Endodermal cell (in vitro differentiated cells): Measurements from ENCODE around the gene RNF4. TPM values are rescaled to one million over a fixed set of nuclear protein-coding genes. Genes with fewer than 3 reads are reported as not detected.

ENCODE experiments used
- DNase-seq: peaks from one replicate; pipeline ENCODE4 v3.0.0-alpha.2; 2017
- H3K27ac ChIP-seq: 2 replicates; pipeline ENCODE4 v1.5.1; 2013; ENCODE audit warnings: mild to moderate bottlenecking, low read depth, low read length, moderate library complexity
- H3K27me3 ChIP-seq: 2 replicates; pipeline ENCODE4 v1.6.1; 2013; ENCODE audit warnings: mild to moderate bottlenecking, low read length, moderate library complexity; ENCODE audit not compliant: insufficient read depth, control insufficient read depth, poor library complexity, severe bottlenecking
- H3K36me3 ChIP-seq: 2 replicates; pipeline ENCODE4 v1.7.0; 2013; ENCODE audit warnings: mild to moderate bottlenecking, low read length, moderate library complexity; ENCODE audit not compliant: control insufficient read depth, insufficient read depth
- H3K4me1 ChIP-seq: one replicate; pipeline ENCODE4 v1.7.0; 2013; ENCODE audit warnings: low read length; ENCODE audit not compliant: control insufficient read depth, insufficient read depth
- H3K4me3 ChIP-seq: 2 replicates; pipeline ENCODE4 v1.5.1; 2013; ENCODE audit warnings: mild to moderate bottlenecking, low read length, moderate library complexity
- H3K9ac ChIP-seq: 2 replicates; pipeline ENCODE4 v1.6.1; 2013; ENCODE audit warnings: mild to moderate bottlenecking, low read length, moderate library complexity; ENCODE audit not compliant: poor library complexity, severe bottlenecking; ENCODE audit errors: extremely low read depth
- H3K9me3 ChIP-seq: 2 replicates; pipeline ENCODE4 v1.6.1; 2013; ENCODE audit warnings: mild to moderate bottlenecking, low read length, moderate library complexity; ENCODE audit not compliant: control insufficient read depth
- H3K27ac Mint-ChIP-seq: 2 replicates; pipeline ENCODE4 v1.8.0; 2020; ENCODE audit warnings: mixed read lengths
- H3K27me3 Mint-ChIP-seq: 2 replicates; pipeline ENCODE4 v1.8.0; 2021; ENCODE audit warnings: mild to moderate bottlenecking, mixed read lengths; ENCODE audit not compliant: insufficient read depth
- H3K36me3 Mint-ChIP-seq: 2 replicates; pipeline ENCODE4 v1.8.0; 2020; ENCODE audit warnings: low read depth, mixed read lengths
- H3K4me1 Mint-ChIP-seq: 2 replicates; pipeline ENCODE4 v1.8.0; 2020; ENCODE audit warnings: mixed read lengths
- H3K4me3 Mint-ChIP-seq: 2 replicates; pipeline ENCODE4 v1.8.0; 2020; ENCODE audit warnings: mild to moderate bottlenecking, moderate library complexity, mixed read lengths
- H3K9me3 Mint-ChIP-seq: 2 replicates; pipeline ENCODE4 v1.8.0; 2020; ENCODE audit warnings: mild to moderate bottlenecking, mixed read lengths
- WGBS, 2 experiments: methylation state at CpG; one replicate each; pipeline versions ENCODE4 v1.1.5 to v1.1.7; 2013; ENCODE audit warnings: missing lambda C conversion rate in 2 of 2, mixed read lengths in 1 of 2; ENCODE audit not compliant: insufficient coverage in 1 of 2, insufficient read length in 1 of 2; 5-methylcytosine and 5-hydroxymethylcytosine counted together
- total RNA-seq, 2 donors: library from RNA; stranded (reverse); fragmentation: NEBNext Ultra II Directional in 1 of 2; extraction: Animal tissue kit (Norgen Biotek cat#: 25700) in 1 of 2; gene quantifications; 2 replicates in 1 of 2; 3 replicates in 1 of 2; pipeline ENCODE4 v1.2.1, GENCODE V29; 2021
- TF ChIP-seq, protein P1 (sequence below): fragments of 200-600 bp; sonication (generic); conservative IDR thresholded peaks from 2 replicates; pipeline ENCODE4 v1.5.0; 2021; ENCODE audit warnings: antibody characterized with exemption, mild to moderate bottlenecking

RNF4 gene
- total RNA-seq, 2 donors from 2014 or later, result 73.2 to 93.6 TPM

DNA sequence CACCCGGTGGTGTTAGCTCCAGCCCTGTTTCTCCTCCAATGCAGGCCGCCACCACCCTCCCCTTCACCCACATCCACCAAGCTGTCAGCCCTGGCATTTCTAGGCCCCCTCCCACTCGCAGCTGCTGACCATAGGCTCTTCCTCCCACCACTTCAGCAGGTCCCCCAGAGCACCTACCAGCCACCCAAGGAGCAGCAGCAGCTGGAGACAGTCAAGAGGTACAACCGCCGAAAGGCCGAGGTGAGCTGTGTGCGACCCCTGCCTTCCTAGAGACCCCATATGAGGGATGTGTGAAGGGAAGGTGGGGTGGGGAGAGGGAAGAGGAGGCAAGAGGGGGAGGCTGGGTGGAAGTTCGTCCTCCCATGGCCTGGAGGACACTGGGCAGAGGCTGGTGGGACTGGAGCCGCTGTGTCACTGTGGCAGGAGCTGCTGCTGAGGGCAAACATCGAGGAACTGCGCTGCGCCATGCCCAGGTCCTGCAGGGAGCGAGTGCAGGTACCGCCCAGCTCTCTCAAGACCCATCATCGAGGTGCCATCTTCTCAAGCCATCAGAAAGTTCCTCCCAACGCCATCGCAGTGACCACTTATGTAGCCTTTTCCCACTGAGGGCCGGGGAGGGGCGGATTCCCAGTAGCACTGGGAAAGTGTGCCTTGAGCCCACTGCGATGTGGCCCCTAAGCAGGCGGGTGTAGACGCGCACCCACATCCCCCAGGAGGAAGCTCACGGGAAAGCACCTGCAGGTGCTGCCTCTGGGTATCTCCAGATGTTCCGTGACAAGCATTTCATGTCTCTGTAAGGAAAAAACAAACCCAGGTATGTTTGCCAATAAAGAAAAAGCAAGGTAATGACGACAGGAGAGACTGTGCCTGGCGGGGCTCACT lies 19.2 kb upstream of the RNF4 start:
- Mint-ChIP-seq H3K27ac (no peak overlapping the region), H3K4me1 (no peaks in the 10 kb centered on the region), H3K4me3 (no peak overlapping the region), H3K9me3 (no peaks in the 10 kb centered on the region), H3K36me3 (no peaks in the 10 kb centered on the region), H3K27me3 (peaks cover 3% of the 10 kb centered on the region)
- TF ChIP-seq, protein P1, sequence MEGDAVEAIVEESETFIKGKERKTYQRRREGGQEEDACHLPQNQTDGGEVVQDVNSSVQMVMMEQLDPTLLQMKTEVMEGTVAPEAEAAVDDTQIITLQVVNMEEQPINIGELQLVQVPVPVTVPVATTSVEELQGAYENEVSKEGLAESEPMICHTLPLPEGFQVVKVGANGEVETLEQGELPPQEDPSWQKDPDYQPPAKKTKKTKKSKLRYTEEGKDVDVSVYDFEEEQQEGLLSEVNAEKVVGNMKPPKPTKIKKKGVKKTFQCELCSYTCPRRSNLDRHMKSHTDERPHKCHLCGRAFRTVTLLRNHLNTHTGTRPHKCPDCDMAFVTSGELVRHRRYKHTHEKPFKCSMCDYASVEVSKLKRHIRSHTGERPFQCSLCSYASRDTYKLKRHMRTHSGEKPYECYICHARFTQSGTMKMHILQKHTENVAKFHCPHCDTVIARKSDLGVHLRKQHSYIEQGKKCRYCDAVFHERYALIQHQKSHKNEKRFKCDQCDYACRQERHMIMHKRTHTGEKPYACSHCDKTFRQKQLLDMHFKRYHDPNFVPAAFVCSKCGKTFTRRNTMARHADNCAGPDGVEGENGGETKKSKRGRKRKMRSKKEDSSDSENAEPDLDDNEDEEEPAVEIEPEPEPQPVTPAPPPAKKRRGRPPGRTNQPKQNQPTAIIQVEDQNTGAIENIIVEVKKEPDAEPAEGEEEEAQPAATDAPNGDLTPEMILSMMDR, result no peak
- H3K36me3 ChIP-seq, result no peaks in the 10 kb centered on the region
- no peaks in the 10 kb centered on the region for H3K4me1 ChIP-seq
- no peak overlapping the region for H3K9ac ChIP-seq
- no peaks in the 10 kb centered on the region for H3K27me3 ChIP-seq
- WGBS, 2 experiments, result 89 to 92% methylated on average over 17 to 27 of the region's 27 CpGs
- DNase-seq, result no peak
- H3K9me3 ChIP-seq, result no peaks in the 10 kb centered on the region
- no peak overlapping the region for H3K27ac ChIP-seq
- no peak overlapping the region for H3K4me3 ChIP-seq

DNA sequence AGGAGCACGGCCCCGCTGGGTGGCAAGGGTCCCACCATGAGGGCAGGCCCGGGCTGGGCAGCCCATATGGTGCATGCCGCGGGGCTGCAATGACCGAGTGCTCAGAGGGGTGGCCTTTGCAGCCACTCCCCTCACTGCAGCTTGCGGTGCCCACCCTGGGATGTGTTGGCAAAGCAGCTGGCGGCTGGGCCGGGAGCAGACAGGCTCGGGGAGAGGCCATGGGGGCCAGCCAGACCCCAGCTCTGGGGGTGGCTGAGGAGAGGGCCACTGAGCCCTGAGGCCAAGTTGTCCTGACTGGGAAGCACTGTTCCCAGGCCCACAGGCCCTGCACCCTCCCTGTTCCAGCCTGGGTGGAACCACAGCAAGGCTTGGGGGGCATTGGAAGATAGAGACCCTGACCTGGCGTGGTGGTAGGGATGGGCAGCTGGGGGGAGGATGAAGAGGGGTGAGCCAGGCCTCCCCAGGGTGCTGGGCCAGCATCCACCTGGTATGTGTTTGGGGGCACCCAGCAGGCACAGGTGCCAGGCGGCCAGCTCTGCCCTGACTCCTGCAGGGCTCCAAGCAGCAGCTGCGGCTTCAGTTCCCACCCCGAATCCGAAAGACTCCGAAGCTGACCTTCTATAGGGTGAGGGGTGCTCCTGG lies 18.4 kb upstream of the RNF4 start:
- 90 to 92% methylated on average over 7 to 16 of the region's 16 CpGs for WGBS, 2 experiments
- no peak overlapping the region for H3K4me3 ChIP-seq
- Mint-ChIP-seq H3K4me1 (no peaks in the 10 kb centered on the region), H3K36me3 (no peaks in the 10 kb centered on the region), H3K27ac (no peak overlapping the region), H3K9me3 (no peaks in the 10 kb centered on the region), H3K4me3 (no peak overlapping the region), H3K27me3 (peaks cover 3% of the 10 kb centered on the region)
- H3K36me3 ChIP-seq, result no peaks in the 10 kb centered on the region
- H3K9me3 ChIP-seq, result no peaks in the 10 kb centered on the region
- DNase-seq, result no peak
- H3K27me3 ChIP-seq, result no peaks in the 10 kb centered on the region
- H3K27ac ChIP-seq, result no peak overlapping the region
- no peaks in the 10 kb centered on the region for H3K4me1 ChIP-seq
- TF ChIP-seq, protein P1, result no peak
- no peak overlapping the region for H3K9ac ChIP-seq

DNA sequence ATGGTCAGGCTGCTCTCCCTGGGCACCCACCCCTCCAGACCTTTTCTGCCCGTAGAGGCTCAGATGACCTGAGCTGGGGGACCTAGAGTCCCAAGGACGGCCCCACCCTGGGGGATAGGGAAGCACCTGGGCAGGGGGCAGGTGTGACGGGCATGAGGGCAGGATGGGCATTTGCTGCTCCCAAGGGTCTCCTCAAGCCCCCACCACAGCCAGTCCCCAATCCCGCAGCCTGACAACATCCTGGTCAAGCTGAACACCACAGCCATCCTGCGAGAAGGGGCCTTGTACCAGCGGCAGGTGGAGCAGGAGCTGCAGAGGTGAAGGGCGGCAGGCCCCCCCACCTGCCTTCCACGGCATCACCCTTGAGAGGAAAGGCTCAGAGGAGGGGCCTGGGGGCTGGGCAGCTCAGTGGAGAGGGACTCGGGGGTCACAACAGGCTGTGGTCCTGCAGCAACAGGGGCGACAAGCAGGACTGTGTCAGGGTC lies 17.8 kb upstream of the RNF4 start:
- DNase-seq, result no peak
- H3K4me3 Mint-ChIP-seq, result no peak overlapping the region
- H3K36me3 Mint-ChIP-seq, result no peaks in the 10 kb centered on the region

More for the DNA sequence above, 17.8 kb upstream of the RNF4 start:
- TF ChIP-seq, protein P1, result no peak
- no peak overlapping the region for H3K27ac ChIP-seq
- 82 to 89% methylated on average over 9 to 10 of the region's 10 CpGs for WGBS, 2 experiments
- peaks cover 3% of the 10 kb centered on the region for H3K27me3 Mint-ChIP-seq
- H3K9me3 ChIP-seq, result no peaks in the 10 kb centered on the region
- H3K27ac Mint-ChIP-seq, result no peak overlapping the region
- H3K4me3 ChIP-seq, result no peak overlapping the region
- no peaks in the 10 kb centered on the region for H3K4me1 Mint-ChIP-seq
- no peaks in the 10 kb centered on the region for H3K27me3 ChIP-seq
- no peak overlapping the region for H3K9ac ChIP-seq
- no peaks in the 10 kb centered on the region for H3K9me3 Mint-ChIP-seq
- H3K4me1 ChIP-seq, result no peaks in the 10 kb centered on the region
- no peaks in the 10 kb centered on the region for H3K36me3 ChIP-seq
